ENCODE results near the gene TMEM255A. TPM values are rescaled to one million over a fixed set of nuclear protein-coding genes. Genes with fewer than 3 reads are reported as not detected.

TMEM255A gene
- polyA plus RNA-seq, 1 of the 3 experiments (the other 2 are of a cell fraction), result 0.08 TPM

DNA sequence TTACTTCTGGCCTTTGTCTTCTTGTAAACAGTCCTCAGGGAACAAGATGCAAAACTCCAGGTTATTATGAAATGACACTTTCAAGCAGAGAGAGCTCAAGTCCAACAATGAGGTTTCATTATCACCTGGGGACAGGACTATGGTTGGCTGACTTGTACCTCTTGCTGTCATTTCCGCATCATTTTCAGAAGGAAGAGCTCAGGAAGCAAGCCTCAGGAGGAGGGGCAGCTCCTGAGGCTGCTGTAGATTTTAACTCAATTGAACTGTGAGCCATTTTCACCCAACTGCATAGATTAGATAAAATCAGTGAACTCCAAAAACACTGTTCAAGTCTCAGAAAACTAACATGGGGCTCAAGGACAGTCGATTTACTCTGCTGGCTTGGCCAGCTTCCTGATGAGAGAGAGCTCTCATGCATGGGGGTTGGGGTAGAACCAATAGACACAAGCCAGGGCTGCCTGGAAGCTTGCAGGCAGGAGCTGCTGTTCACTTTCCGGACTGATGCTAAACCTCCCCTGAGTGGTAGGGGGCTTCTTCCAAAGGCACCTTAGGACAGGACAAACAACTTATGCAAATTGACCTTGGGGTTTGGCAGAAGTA, 23.6 kb downstream of the TMEM255A start:
- POLR2A ChIA-PET, result no interaction called here
- H3K9ac ChIP-seq, result no peak overlapping the region
- 45% methylated on average over 2 of the region's 3 CpGs for WGBS (ENCODE audit: low lambda C conversion rate)

DNA sequence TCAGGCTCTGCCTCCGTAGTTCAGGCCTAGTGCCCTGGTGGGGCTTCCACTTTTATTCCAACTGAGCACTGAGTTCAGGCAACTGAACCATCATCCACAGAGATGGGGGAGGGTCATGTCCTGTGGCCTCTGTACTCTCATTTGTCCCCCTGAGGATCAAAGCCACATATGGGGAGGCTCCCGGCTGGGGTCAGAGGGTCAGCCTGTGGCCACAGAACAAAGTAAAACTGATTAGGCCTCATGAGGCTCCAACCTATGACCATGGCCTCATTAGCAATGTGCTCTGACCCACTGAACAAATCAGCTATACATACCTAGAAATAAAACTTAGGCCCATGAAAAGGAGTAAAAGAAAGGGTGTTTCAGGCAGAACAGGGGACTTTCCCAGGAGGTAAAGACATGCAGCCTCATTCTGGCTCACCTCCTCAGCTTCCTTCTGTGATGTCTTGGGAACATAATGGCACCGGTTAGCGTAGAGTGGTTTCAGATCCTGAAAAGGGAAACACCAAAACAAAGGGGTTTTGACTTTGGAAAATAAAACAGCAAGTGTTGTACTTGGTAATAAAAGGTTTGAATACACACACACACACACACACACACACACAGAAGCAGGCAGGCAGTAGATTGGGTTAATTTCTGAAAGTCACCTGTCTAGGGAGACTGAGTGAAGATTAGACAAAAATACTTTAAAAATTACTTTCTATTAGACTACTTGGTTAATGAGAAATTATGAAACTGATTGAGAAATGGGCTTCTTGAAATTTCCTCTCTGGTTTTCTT, 24.3 kb downstream of the TMEM255A start:
- H3K4me2 ChIP-seq, result no peak overlapping the region
- H3K9me3 ChIP-seq, result no peaks in the 10 kb centered on the region
- TF ChIP-seq, protein P1, sequence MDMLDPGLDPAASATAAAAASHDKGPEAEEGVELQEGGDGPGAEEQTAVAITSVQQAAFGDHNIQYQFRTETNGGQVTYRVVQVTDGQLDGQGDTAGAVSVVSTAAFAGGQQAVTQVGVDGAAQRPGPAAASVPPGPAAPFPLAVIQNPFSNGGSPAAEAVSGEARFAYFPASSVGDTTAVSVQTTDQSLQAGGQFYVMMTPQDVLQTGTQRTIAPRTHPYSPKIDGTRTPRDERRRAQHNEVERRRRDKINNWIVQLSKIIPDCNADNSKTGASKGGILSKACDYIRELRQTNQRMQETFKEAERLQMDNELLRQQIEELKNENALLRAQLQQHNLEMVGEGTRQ (IDR thresholded peaks at IDR 0.05; ENCODE audit: borderline replicate concordance, low read depth, low read length), result no peak
- TF ChIP-seq, protein P2, sequence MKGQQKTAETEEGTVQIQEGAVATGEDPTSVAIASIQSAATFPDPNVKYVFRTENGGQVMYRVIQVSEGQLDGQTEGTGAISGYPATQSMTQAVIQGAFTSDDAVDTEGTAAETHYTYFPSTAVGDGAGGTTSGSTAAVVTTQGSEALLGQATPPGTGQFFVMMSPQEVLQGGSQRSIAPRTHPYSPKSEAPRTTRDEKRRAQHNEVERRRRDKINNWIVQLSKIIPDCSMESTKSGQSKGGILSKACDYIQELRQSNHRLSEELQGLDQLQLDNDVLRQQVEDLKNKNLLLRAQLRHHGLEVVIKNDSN (IDR thresholded peaks at IDR 0.05; ENCODE audit: borderline replicate concordance, low read depth), result no peak
- no peak for TF ChIP-seq FOXM1 (IDR thresholded peaks at IDR 0.05; ENCODE audit: low read depth)
- no peak for TF ChIP-seq JUND (IDR thresholded peaks at IDR 0.05)

More for the DNA sequence above, 23.6 kb downstream of the TMEM255A start:
- Histone ChIP-seq H3K9me2 (no peaks in the 10 kb centered on the region), H3K36me3 (replicated peaks in 1 of 2; ENCODE audit: control insufficient read depth in 1 of 2, insufficient read depth in 2 of 2, low read length in 1 of 2) (no peaks in the 10 kb centered on the region), H2AFZ (ENCODE audit: low read depth) (no peak overlapping the region), H3K4me2 (no peak overlapping the region), H3K79me2 (ENCODE audit: insufficient read depth) (no peaks in the 10 kb centered on the region), H3K27me3 (ENCODE audit: insufficient read depth) (peaks cover 12% of the 10 kb centered on the region), H3F3A (replicated peaks; ENCODE audit: insufficient read depth) (no peaks in the 10 kb centered on the region), H4K20me1 (ENCODE audit: insufficient read depth) (no peaks in the 10 kb centered on the region), H3K4me3 (ENCODE audit: low read depth in 2 of 2, low read length in 1 of 2) (no peak overlapping the region), H3K4me1 (ENCODE audit: control insufficient read depth in 1 of 2, insufficient read depth in 2 of 2, low read depth in 1 of 2, low read length in 1 of 2) (no peaks in the 10 kb centered on the region; a peak in 1 of 4 replicates), H3K27ac (ENCODE audit: low read depth in 2 of 2, low read length in 1 of 2) (no peak overlapping the region), H3K9me3 (no peaks in the 10 kb centered on the region)
- CTCF ChIA-PET, result interaction anchor here (0.6 kb wide), 1 partner anchor 8 kb away, joined by 4 read pairs; no protein-coding TSS in a partner anchor
- DNase-seq, result no peak
- TF ChIP-seq FOXJ3 (CRISPR knock-in tag; IDR thresholded peaks at IDR 0.05) (no peak), ELF1 (IDR thresholded peaks at IDR 0.05) (no peak), SIN3A (IDR thresholded peaks at IDR 0.05; ENCODE audit: borderline replicate concordance, low read depth, low read length) (no peak)

DNA sequence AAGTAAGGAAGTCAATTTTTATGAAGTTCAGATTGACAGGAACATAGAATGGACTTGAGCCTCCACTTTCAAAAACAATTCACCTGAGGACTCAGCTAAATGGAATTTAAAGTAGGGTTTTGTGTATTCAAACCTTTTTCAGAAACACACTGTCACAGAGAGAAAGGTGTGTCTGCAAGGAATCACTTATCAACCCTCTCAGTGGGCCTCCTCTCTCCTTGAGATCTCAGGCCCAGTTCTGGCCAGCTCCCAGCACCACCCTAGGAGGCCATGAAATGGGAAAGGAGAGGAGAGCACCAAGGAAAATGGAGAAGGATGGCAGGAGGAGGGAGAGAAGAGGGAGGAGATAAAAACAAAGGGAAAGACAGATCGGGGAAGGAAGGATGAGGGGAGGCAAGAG, 28.6 kb downstream of the TMEM255A start:
- Histone ChIP-seq H3K27me3 (ENCODE audit: insufficient read depth) (peaks cover 18% of the 10 kb centered on the region), H3F3A (replicated peaks; ENCODE audit: insufficient read depth) (no peaks in the 10 kb centered on the region), H3K36me3 (replicated peaks in 1 of 2; ENCODE audit: control insufficient read depth in 1 of 2, insufficient read depth in 2 of 2, low read length in 1 of 2) (no peaks in the 10 kb centered on the region), H3K9me2 (no peaks in the 10 kb centered on the region), H3K4me2 (no peak overlapping the region), H3K9ac (no peak overlapping the region), H3K4me1 (ENCODE audit: control insufficient read depth in 1 of 2, insufficient read depth in 2 of 2, low read depth in 1 of 2, low read length in 1 of 2) (no peaks in the 10 kb centered on the region), H3K9me3 (no peaks in the 10 kb centered on the region), H2AFZ (ENCODE audit: low read depth) (no peak overlapping the region), H3K79me2 (ENCODE audit: insufficient read depth) (no peaks in the 10 kb centered on the region), H3K27ac (ENCODE audit: low read depth in 2 of 2, low read length in 1 of 2) (no peak overlapping the region), H4K20me1 (ENCODE audit: insufficient read depth) (no peaks in the 10 kb centered on the region), H3K4me3 (ENCODE audit: low read depth in 2 of 2, low read length in 1 of 2) (no peak overlapping the region)
- no peak for DNase-seq
- ChIA-PET CTCF (no interaction called here), POLR2A (no interaction called here)
- 3% methylated on average over 1 of the region's 1 CpG for WGBS (ENCODE audit: low lambda C conversion rate)
- TF ChIP-seq NFIC (IDR thresholded peaks at IDR 0.05; ENCODE audit: borderline replicate concordance), result no peak
- TF ChIP-seq MXI1 (IDR thresholded peaks at IDR 0.05; ENCODE audit: low read depth, low read length), result no peak
- TF ChIP-seq, protein P2 (IDR thresholded peaks at IDR 0.05; ENCODE audit: borderline replicate concordance, low read depth), result no peak
- TF ChIP-seq, protein P3, sequence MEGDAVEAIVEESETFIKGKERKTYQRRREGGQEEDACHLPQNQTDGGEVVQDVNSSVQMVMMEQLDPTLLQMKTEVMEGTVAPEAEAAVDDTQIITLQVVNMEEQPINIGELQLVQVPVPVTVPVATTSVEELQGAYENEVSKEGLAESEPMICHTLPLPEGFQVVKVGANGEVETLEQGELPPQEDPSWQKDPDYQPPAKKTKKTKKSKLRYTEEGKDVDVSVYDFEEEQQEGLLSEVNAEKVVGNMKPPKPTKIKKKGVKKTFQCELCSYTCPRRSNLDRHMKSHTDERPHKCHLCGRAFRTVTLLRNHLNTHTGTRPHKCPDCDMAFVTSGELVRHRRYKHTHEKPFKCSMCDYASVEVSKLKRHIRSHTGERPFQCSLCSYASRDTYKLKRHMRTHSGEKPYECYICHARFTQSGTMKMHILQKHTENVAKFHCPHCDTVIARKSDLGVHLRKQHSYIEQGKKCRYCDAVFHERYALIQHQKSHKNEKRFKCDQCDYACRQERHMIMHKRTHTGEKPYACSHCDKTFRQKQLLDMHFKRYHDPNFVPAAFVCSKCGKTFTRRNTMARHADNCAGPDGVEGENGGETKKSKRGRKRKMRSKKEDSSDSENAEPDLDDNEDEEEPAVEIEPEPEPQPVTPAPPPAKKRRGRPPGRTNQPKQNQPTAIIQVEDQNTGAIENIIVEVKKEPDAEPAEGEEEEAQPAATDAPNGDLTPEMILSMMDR (IDR thresholded peaks at IDR 0.05), result no peak
- TF ChIP-seq EZH2phosphoT487 (IDR thresholded peaks at IDR 0.05; ENCODE audit: borderline replicate concordance, low read depth), result no peak
- TF ChIP-seq, protein P4, sequence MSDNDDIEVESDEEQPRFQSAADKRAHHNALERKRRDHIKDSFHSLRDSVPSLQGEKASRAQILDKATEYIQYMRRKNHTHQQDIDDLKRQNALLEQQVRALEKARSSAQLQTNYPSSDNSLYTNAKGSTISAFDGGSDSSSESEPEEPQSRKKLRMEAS (IDR thresholded peaks at IDR 0.05; ENCODE audit: low read depth), result no peak
- TF ChIP-seq, protein P5, sequence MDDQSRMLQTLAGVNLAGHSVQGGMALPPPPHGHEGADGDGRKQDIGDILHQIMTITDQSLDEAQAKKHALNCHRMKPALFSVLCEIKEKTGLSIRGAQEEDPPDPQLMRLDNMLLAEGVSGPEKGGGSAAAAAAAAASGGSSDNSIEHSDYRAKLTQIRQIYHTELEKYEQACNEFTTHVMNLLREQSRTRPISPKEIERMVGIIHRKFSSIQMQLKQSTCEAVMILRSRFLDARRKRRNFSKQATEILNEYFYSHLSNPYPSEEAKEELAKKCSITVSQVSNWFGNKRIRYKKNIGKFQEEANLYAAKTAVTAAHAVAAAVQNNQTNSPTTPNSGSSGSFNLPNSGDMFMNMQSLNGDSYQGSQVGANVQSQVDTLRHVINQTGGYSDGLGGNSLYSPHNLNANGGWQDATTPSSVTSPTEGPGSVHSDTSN (IDR thresholded peaks at IDR 0.05), result no peak
- no peak for TF ChIP-seq RAD21 (IDR thresholded peaks at IDR 0.05; ENCODE audit: low read length)
- no peak for TF ChIP-seq YY1 (IDR thresholded peaks at IDR 0.05; ENCODE audit: low read depth)

More for the DNA sequence above, 24.3 kb downstream of the TMEM255A start:
- POLR2A ChIA-PET, result no interaction called here
- H3K9ac ChIP-seq, result no peak overlapping the region
- H3K79me2 ChIP-seq (ENCODE audit: insufficient read depth), result no peaks in the 10 kb centered on the region
- no peaks in the 10 kb centered on the region; a peak in 1 of 4 replicates for H3K4me1 ChIP-seq (ENCODE audit: control insufficient read depth in 1 of 2, insufficient read depth in 2 of 2, low read depth in 1 of 2, low read length in 1 of 2)
- WGBS (ENCODE audit: low lambda C conversion rate), result 28% methylated on average over 4 of the region's 4 CpGs
- H3K36me3 ChIP-seq (replicated peaks in 1 of 2; ENCODE audit: control insufficient read depth in 1 of 2, insufficient read depth in 2 of 2, low read length in 1 of 2), result no peaks in the 10 kb centered on the region
- no peaks in the 10 kb centered on the region for H3K9me2 ChIP-seq
- H3K27ac ChIP-seq (ENCODE audit: low read depth in 2 of 2, low read length in 1 of 2), result no peak overlapping the region
- no peak overlapping the region for H3K4me3 ChIP-seq (ENCODE audit: low read depth in 2 of 2, low read length in 1 of 2)
- H3K27me3 ChIP-seq (ENCODE audit: insufficient read depth), result peaks cover 18% of the 10 kb centered on the region
- CTCF ChIA-PET, result interaction anchor here (0.6 kb wide), 1 partner anchor 8 kb away, joined by 4 read pairs; no protein-coding TSS in a partner anchor
- no peaks in the 10 kb centered on the region for H3F3A ChIP-seq (replicated peaks; ENCODE audit: insufficient read depth)
- H2AFZ ChIP-seq (ENCODE audit: low read depth), result no peak overlapping the region
- H4K20me1 ChIP-seq (ENCODE audit: insufficient read depth), result no peaks in the 10 kb centered on the region
- no peak for DNase-seq
